DMS 273 treated with DMSO at 0.1 percent for 48 hours (cell line): ENCODE measurements around the gene SLC6A17.

Source experiments
- DNase-seq: peaks from one replicate; lab custom pipeline; 2025; lab: John Stamatoyannopoulos, UW

SLC6A17 gene

GRCh38 chr1:110150330-110151174 is at the start of gene SLC6A17:
SLC6A17 (plus strand) TSS chr1:110150494; CDS start chr1:110166930, 16,436 bp downstream.
- DNase-seq, result peak; percentile 13

DNA sequence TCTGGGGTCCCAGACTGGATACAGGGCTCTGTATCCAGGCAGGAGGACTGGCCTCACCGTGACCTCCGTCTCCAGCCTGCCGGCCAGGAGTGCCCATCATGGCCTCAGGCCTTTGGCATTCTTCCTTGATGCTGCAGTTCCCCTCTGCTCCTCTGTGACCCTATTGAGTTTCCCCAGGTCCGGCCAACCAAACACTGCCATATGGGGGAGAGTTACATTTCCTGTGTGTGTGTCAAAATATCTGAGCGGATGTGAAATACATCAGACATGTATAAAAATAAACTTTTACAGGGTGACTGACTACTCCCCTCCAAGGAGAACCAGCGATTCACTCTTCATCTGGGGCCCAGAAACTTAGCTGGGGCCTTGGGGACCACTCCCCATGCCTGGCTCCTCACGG is 48.2 kb upstream of the SLC6A17 start:
- no peak for DNase-seq

DNA sequence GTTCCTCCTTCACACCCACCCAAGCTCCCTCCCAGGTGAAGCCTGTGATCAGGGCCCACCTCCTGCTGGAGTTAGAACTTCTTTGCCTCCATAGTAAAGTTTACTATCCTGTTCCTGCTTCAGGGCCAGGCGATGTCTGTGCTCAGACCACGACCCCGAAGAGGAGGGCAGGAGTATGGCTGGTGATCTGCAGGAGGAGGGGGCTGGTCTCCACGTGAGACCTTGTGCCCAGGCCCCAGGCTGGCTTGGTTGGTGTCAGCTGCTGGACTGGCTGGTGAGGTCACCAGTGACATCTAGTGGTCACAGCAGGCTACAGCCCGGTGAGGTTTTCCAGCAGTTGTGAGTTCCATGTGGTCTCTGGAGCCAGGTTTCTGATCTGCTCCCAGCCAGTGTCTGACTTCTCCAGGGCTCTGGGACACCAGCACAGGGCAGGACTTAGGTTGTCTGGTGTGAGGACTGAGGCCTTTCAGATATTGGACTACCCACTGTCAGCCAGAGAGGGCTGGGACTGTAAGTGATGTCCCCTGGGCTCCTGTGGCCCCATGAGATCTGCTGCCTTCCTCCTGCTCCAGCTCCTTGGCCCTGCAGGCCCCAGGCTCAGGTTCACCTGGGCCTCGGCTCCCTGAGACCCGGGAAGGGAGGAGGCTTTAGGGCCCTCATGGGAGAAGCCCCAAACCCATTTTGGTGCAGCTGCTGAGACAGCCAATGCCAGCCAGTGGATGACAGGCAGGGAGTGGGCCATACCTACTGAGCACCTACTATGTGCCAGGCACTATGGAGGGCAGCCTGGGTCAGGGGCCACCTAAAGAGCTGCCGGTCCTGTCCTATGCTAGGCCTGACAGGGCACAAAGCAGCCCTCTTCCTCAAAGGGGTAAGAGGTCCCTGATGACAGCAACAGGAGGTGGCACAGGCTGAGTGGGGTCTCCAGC is 44.0 kb upstream of the SLC6A17 start:
- peak; percentile 59 for DNase-seq

GRCh38 chr1:110107867-110108469 is 42.3 kb upstream of the SLC6A17 start:
- no peak for DNase-seq

- DNase-seq, result no peak
These were observed 39.2 kb upstream of the SLC6A17 start for GRCh38 chr1:110111081-110111480.

DNA sequence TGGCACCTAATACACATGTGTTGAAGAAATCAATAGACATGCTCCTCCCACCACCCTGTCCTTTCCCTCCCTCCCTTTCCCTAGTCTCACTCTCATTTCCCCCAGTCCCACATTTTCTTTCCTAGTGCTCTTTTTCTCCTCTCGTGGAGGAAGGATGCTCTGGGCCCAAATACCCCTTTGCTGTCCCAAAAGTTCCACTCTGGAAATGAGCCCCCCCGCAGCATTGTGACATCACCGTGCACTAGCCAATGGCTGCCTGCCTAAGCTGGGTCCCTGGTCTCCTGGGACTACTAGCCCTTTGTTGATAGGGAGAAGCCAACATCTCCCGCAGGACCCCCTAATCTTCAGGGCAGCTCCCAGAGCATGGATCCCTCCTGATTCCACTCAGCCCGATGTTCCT is 38.2 kb upstream of the SLC6A17 start, which contains the start of gene UBL4B:
Gene UBL4B (plus strand): TSS at position 301 of the 400 bp plus-strand sequence. CDS start 92 bp downstream, at position 393.
- DNase-seq, result no peak

DNA sequence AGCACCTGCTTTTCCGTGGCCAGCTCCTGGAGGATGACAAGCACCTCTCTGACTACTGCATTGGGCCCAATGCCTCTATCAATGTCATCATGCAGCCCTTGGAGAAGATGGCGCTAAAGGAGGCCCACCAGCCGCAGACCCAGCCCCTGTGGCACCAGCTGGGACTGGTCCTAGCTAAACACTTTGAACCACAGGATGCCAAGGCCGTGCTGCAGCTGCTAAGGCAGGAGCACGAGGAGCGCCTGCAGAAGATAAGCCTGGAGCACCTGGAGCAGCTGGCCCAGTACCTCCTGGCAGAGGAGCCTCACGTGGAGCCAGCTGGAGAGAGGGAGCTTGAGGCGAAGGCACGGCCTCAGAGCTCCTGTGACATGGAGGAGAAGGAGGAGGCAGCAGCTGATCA is 37.6 kb upstream of the SLC6A17 start:
- no peak for DNase-seq

DNA sequence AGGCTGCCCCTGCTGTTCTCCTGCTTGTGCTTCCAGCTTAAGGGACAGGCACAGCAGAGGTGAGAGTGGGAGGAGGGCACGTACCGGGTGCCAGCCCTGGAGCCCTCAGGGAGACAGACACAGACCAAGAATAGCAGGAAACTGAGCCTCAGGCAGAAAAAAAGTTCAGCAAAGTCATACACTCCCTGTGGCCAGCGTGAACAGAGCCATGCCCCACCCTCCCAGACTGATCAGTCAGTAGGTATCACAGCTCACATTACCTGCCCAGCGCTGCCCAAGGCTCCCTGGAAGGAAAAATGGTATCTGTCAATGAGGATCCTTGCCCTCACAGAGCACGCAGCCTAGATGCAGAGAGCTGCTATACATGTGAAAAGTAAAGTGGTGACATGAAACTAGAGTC is 36.7 kb upstream of the SLC6A17 start:
- no peak for DNase-seq

DNA sequence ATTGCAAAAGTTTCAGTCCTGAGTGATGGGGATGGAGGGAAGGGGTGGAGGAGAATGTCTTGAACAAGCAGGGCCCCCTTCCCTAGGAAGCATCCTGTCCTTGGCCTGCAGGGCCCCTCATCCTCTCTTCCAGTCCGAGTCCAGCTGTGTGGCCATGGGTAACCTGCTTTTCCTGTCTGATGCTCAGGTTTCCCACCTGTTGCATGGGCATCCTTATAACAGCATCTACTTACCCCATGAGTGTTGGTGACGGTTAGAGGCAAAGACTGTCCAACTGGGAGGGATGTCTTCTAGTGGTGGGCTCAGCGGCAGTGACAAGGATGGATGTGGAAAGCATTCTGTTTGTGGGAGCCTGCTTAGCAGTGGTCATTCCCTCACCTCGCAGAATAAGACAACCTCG is 36.1 kb upstream of the SLC6A17 start:
- DNase-seq, result no peak

DNA sequence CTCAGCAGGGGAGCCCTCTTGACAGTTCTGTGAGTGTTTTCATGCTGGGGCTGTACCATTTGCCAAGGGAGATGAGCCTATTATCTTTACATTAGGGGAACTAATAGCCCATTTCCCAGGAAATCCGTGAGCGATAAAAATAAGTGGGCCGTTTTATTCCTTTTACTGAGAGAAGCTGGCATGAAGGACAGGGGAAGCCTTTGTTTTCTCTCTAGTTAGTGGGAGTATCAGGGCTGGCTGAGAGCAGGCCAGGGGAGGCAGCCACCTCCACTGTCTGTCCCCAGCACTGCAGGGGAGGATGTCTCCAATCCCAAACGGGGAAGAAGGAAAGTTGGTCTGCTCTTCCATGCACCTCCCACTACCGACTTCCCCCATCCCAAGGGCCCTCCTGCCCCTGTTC is 35.5 kb upstream of the SLC6A17 start:
- no peak for DNase-seq

GRCh38 chr1:110118636-110119396 is 31.5 kb upstream of the SLC6A17 start:
- no peak for DNase-seq

DNA sequence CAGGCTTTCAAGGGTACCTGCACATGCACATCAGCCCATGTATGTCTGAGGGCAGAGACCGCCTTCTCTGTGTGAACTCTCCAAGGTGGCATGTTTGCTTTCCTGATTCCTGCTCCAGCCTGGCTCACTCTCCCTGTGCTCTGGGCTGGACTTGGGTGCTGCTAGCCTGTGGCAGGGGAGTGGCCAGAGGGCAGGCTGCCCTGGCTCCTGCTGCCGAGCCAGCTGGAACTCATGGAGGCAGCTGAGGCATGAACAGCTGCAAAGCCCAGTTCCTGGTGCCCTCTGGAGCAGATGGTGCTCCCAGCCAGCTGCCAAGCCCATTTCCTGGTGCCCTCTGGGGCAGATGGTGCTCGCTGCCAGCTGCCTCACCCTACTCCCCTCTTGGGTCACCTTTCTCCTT is 30.5 kb upstream of the SLC6A17 start:
- peak; percentile 73 for DNase-seq

- DNase-seq, result no peak
These were observed 29.2 kb upstream of the SLC6A17 start for GRCh38 chr1:110120960-110121561.

DNA sequence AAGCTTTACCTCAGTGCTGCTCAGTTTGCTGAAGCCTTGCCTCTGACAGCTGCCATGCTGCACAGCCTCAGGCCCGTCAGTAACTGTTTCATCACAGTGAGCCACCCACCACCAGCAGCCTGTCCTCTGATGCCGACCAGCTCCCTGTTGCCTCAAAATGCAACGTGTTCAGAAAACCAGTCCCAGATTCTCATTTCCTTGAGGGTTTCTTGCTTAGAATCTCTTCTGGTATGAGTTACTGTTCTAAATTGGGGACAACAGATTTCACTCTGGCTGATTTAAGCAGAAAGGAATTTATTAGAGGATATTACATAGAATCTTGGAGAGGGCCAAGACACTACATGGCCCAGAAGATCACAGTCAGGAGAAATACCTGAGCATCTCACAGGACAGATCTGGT is 27.1 kb upstream of the SLC6A17 start:
- DNase-seq, result no peak

DNA sequence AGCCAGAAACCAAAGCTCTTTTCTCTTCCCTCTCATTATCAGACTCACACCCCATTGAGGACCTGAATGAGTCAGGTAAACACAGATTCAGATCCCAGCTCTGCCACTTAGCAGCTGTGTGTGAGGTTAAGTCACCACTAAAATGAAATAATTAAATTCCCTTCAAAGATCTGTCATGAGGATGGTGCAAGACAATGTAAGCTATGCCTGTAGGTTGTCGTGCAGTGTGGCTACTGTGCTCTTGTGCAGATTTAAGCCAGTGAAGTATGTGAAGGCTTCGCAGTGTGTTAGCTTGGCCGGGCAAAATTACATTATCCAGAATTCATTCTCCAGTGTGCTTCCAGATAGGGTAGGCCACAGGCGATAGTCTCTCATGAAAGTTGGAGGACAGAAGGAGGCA is 24.5 kb upstream of the SLC6A17 start:
- DNase-seq, result no peak

DNA sequence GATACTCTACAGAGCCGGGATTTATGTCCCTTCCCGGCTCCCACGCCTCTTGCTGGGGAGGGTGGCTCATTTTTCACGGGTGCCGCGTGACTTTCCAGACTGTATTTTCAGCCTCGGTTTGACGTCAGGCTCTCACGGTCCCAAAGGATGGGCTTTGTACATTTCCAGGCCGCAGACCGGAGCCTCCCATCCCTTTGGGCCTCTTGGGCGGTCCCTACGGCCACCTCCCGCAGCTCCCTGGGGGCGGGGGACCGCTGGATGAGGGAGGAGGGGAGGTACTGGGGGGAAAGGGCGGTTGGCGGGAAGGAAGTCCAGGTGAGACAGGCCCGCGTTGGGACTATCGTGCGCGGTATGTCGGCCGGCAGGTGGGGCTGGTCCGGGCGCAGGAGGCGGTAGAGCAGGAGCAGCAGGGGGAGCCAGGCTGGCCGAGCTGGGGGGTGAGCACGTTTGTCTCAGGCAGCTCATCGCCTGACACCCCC is 20.1 kb upstream of the SLC6A17 start:
- DNase-seq, result no peak

GRCh38 chr1:110130989-110131388 is 19.3 kb upstream of the SLC6A17 start:
- no peak for DNase-seq

DNA sequence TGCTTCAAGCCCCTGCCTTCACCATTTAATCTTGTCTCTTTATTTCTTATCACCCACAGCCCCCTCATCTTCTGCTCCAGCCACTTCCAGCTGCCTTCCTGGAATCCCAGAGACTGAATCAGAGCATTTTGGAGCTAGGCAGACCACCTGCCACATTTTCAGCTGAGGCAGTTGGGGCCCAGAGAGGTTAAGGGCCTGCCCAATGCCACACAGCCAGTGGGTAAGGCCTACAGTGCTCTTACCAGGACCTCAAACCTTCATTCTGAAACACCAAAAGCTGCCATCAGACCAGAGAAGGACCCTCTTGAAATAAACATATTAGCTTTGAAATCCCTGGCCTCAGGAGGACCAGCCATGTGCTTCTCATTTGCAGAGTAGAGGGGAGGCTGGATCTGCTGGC is 17.6 kb upstream of the SLC6A17 start:
- no peak for DNase-seq

GRCh38 chr1:110133436-110133835 is 16.9 kb upstream of the SLC6A17 start:
- DNase-seq, result no peak

- no peak for DNase-seq
These were observed 16.2 kb upstream of the SLC6A17 start for GRCh38 chr1:110134050-110134595.

GRCh38 chr1:110135246-110135645 is 15.0 kb upstream of the SLC6A17 start:
- DNase-seq, result no peak
